22Rv1 (cell line): Measurements from ENCODE around the gene MAD2L2.
A peak's percentile ranks its signal among the peaks of the same experiment; 100 is the strongest.

ENCODE experiments used
- H3K27ac ChIP-seq: fragments of 450-650 bp; 2 replicates; pipeline ENCODE4 v1.5.1; 2017
- ZFX ChIP-seq: fragments of 450-650 bp; IDR thresholded peaks from 2 replicates; pipeline ENCODE4 v1.6.1; 2017; ENCODE audit warnings: antibody characterized with exemption, borderline replicate concordance
- TF ChIP-seq, protein P1 (sequence below): fragments of 450-650 bp; IDR thresholded peaks from 2 replicates; pipeline ENCODE4 v1.5.1; 2017; ENCODE audit warnings: mild to moderate bottlenecking

The MAD2L2 gene

DNA sequence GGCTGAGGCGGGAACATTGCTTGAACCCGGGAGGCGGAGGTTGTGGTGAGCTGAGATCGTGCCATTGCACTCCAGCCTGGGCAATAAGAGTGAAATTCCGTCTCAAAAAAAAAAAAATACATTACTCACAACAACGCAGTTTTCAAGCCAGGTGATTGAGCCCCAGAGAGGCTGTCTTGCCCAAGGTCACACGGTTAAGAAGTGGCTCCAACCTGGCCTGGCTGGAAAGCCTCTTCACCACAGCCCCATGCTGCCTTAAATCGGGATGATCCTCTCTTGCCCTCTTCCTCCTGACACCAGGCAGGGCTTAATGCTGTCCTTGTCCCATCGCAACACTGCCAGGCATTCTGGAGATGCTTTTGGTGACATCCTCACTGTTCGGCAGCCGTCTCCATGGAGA is 32.1 kb upstream of the MAD2L2 start:
- no peak overlapping the region for H3K27ac ChIP-seq
- TF ChIP-seq ZFX: no peak
- TF ChIP-seq, protein P1, sequence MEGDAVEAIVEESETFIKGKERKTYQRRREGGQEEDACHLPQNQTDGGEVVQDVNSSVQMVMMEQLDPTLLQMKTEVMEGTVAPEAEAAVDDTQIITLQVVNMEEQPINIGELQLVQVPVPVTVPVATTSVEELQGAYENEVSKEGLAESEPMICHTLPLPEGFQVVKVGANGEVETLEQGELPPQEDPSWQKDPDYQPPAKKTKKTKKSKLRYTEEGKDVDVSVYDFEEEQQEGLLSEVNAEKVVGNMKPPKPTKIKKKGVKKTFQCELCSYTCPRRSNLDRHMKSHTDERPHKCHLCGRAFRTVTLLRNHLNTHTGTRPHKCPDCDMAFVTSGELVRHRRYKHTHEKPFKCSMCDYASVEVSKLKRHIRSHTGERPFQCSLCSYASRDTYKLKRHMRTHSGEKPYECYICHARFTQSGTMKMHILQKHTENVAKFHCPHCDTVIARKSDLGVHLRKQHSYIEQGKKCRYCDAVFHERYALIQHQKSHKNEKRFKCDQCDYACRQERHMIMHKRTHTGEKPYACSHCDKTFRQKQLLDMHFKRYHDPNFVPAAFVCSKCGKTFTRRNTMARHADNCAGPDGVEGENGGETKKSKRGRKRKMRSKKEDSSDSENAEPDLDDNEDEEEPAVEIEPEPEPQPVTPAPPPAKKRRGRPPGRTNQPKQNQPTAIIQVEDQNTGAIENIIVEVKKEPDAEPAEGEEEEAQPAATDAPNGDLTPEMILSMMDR: no peak

DNA sequence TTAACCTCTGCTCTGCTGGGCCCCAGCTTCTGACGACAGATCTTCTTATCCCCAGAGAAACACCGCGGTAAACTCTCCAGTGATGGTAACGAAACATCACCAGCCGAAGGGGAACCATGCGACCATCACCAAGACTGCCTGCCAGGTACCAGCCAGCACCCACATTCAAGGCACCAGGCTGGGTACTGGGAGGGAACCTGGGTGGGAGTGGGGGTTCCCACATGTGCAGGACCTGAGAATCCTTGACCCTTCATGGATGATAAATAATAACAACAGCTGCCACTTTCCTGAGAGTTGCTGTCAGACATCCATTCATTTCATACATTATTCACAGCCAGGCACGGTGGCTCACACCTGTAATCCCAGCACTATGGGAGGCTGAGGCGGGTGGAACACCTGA is 31.3 kb upstream of the MAD2L2 start:
- TF ChIP-seq, protein P1: no peak
- TF ChIP-seq ZFX: no peak
- H3K27ac ChIP-seq: no peak overlapping the region

DNA sequence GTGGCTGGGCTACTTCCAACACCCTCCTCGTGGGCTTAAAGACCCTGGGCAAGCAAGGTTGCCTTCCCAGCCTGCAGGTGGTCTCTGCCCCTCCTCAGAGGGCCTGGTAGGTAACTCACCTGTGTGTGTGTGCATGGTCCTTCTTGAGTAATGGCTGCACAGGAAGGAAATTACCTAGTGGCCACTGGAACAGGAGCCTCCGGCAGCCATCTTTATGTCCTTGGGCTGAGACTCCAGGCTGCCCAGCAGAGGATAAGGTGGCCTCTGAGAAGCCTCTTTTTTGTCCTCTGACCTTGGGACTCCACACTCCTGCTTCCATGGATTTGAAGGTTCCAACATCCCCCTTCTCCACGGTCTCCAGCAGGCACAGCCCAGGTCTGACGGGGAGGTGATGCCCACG is 30.5 kb upstream of the MAD2L2 start:
- H3K27ac ChIP-seq: no peak overlapping the region
- TF ChIP-seq, protein P1: no peak
- no peak for TF ChIP-seq ZFX

DNA sequence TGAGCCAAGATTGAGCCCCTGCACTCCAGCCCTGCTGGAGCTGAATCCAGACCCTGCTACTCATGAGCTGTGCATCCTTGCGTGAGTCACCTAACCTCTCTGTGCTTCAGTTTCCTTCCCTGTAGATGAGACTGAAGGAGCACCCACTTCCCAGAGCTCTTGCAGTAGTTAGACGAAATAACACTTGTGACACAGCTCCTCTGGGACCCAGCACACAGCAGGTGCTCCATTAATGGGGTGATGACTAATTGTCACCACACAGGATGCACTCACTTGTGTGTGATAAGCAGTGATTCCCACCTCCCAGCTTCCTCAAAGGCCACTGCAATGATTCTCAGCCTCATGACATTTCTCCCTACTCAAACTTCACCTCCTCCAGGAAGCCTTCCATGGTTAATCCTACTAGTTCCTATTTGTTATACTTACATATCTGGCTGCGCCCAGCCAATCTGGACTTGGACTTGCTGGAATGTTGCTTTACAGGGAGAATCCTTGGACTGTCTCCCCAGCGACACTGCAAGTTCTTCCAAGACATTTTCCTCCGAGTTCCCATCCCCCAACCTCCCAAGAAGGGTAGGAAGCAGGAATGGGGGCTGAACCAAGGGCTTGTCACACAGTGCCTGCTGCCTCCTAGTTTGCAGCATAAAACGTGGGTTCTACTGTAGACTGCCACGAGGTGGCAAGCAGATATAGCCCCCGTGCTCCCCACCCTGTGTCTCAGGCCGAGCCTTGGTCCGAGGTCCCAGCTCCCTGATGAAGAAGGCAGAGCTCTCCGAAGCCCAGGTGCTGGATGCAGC is 27.8 kb upstream of the MAD2L2 start:
- TF ChIP-seq, protein P1: no peak
- TF ChIP-seq ZFX: no peak
- no peak overlapping the region for H3K27ac ChIP-seq

DNA sequence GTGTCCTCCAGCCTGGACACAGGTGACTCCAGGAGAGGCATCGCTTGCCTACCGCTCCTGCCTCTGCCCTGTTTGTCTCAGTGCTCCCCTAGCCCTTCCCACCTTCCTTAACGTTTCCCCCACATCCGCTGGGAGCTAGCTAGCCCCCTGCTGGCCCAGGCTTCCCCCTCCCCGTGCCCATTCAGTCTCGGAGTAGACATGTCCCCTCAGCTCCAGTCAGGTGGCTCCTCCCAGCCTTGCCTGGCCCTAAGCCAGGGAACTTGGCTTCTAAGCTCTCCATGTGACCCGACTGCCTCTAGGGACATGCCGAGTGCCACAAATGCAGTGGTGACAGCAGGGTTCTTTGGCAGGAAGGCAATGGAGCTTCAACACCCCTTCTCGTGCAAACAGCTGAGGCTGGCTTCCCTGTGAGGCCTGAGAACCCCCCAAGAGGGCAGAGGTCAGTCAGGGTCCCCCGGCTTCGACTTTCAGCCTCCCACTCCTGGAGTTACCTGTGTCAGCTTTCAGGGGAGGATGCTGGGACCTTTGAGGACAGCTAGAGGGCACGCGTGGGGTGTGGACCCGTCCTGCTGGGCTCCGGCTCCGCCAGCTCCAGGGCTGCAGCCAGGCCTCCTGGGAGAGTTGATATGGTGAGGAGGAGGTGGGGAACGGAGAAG is 26.8 kb upstream of the MAD2L2 start:
- no peak for TF ChIP-seq ZFX
- TF ChIP-seq, protein P1: peak; percentile 11; the same call in 1 of the 2 replicates
- peak overlapping the region; percentile 45 for H3K27ac ChIP-seq

DNA sequence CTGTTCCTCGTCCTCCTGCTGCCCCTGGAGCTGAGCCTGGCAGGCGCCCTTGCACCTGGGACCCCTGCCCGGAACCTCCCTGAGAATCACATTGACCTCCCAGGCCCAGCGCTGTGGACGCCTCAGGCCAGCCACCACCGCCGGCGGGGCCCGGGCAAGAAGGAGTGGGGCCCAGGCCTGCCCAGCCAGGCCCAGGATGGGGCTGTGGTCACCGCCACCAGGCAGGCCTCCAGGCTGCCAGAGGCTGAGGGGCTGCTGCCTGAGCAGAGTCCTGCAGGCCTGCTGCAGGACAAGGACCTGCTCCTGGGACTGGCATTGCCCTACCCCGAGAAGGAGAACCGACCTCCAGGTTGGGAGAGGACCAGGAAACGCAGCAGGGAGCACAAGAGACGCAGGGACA is 25.3 kb upstream of the MAD2L2 start:
- no peak overlapping the region for H3K27ac ChIP-seq
- TF ChIP-seq, protein P1: no peak
- TF ChIP-seq ZFX: no peak

DNA sequence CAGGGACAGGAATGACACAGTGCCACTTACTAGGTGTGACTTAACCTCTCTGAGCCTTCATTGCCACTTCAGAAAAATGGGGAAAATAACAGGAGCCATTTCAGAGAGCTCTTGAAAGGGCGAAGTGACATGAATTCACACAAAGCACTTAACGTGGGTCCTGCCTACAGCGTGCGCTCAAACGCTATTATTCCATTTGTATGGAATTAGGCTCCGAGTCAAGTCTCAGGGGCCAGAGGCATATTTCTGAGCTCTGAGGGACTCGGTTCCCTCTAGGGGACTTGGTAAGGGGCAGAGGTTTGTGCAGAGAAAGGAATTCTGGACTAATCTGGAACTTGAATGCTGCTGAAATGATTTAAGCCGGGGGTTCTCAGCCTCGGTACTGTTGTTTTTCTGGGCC is 24.6 kb upstream of the MAD2L2 start:
- H3K27ac ChIP-seq: no peak overlapping the region
- TF ChIP-seq, protein P1: no peak
- no peak for TF ChIP-seq ZFX
